Activated CD4-positive, alpha-beta T cell treated with anti-CD3 and anti-CD28 coated beads, Interleukin-2, amount 50 U/mL, for 24 hours (primary cell): Measurements from ENCODE around the gene PLAAT5.

Experiments used
- DNase-seq, 2 donors: peaks; one replicate each; pipeline ENCODE4 v3.0.0-alpha.2; 2020; ENCODE audit warnings: low read depth in 1 of 2, low spot score in 1 of 2

The PLAAT5 gene

DNA sequence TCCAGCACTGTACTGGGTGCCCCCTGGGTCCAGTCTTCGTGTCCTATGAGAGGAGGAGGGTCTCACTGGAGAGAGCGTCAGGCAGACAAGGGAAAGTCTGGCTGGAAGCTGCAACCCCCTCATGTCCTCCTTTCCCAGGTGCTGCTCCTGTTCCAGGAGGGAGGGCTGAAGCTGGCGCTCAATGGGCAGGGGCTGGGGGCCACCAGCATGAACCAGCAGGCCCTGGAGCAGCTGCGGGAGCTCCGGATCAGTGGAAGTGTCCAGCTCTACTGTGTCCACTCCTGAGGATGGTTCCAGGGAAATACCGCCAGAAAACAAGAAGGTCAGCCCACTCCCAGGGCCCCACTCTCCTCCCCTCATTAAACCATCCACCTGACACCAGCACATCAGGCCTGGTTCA is 25.1 kb upstream of the PLAAT5 start:
- DNase-seq, result no peak

DNA sequence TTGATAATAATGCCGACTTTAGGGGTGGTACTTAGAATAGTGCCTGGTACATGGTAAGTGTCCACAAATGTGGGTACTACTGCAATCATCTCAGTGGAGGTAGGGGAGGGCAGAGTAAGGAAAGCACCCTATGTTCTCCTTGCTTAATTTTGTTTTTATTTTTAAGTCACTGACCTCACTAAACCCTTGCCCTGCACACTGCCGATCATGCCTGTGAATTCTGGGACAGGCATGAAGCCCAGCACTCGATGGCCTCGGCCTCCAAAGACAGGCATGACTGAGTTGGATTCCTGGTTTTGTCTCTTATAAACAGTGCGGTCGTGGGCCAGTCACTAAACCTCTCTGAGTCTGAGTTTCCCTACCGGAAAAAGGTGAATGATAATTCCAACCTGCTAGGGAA is 21.8 kb upstream of the PLAAT5 start:
- no peak for DNase-seq

DNA sequence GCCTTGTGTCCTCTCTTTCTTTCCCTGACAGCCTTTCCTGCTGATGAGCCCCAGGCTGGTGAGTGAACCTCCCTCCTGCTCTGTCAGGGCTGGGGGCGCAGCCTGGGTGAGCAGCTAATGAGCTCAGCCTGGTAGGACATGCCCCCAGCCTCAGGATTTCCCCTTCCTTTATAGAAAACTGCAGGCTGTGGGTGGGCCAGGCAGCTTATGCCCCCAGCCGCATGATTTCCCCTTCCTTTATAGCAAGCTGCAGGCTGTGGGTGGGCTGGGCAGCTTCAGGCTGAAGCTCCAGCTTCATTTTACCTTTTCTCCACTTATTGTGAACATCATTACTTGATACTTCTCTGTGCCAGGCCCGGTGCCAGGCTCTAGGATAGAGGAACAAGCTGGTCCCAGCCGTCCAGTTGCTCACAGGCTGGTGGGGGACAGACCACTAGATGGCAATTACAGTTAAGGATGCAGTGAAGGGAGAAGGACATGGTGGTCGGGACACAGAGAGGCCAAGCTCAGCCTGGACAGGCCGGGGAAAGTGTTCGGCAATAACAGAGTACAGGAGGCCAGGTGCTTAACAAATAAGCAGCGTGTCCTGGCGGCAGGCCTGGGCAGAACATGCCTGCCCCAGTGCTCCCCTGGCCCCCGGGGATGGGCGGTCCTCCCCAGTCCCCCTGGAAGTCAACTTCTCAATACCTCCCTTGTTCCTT is 20.2 kb upstream of the PLAAT5 start:
- no peak for DNase-seq

- DNase-seq, result no peak
Measured at GRCh38 chr11:63510360-63511047, 19.5 kb upstream of the PLAAT5 start.

GRCh38 chr11:63508745-63509144 is 17.8 kb upstream of the PLAAT5 start:
- no peak for DNase-seq

DNA sequence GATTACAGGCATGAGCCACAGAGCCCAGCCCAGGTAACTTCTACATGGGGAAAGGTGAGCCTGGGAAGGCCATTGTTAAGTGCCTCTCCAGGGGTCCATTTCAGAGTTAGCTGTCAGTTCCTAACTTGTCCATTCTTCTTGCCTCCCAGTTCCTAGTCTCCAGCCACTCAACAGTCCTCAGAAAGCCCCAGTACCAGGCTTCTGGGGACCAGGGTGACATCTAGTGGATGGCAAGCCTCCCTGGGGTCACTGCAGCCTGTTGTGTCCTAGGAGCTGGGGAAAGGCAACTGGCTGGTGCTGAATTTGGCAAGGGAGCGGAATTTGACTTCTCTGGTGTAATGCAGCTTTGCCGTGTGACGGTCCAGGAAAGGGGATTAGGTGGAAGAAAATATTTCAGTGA is 17.0 kb upstream of the PLAAT5 start:
- DNase-seq, result no peak

GRCh38 chr11:63507511-63507910 is 16.5 kb upstream of the PLAAT5 start:
- DNase-seq, result no peak

- DNase-seq, result no peak
Measured at GRCh38 chr11:63506876-63507275, 15.9 kb upstream of the PLAAT5 start.

- DNase-seq, result no peak
Measured at GRCh38 chr11:63505857-63506528, 15.0 kb upstream of the PLAAT5 start, which contains the start of gene LGALS12. TSS of gene LGALS12 (plus strand) at chr11:63506084. CDS start at chr11:63506459, 375 bp downstream.

DNA sequence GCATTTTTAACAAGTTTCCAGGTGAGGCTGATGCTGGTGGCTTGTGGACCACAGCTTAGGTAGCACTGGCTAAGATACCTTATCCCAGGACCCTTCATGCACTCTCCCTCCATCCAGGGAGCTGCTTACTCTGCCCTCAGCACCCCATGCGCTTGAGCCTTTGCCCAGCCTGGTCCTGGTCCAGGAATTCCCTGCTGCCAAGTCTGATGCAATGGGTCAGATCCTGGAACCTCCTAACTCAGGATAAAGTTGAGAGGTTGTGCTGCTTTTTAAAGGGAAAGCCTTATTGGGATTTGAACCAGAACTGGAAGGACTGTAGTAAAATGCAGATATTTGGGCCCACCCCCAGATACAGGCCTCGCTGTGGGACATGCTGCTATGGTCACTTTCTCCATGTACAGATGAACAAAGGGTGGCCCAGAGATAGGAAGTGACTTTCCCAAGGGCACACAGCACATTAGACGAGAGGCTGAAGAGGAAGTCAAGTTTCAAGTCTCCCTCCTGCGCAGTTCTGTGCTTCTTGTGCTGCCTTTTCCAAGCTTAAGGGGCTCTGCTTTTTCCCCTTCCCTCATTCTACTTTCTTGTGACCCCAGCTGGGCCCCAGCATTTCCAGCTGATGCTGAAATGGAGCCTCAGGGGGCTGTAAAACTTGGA is 14.1 kb upstream of the PLAAT5 start:
- no peak for DNase-seq

- DNase-seq, result no peak
Measured at GRCh38 chr11:63504054-63504453, 13.1 kb upstream of the PLAAT5 start.

GRCh38 chr11:63503492-63503891 is 12.5 kb upstream of the PLAAT5 start:
- DNase-seq, result no peak

- no peak for DNase-seq
Measured at GRCh38 chr11:63502252-63502820, 11.4 kb upstream of the PLAAT5 start.

- DNase-seq, result no peak
Measured at GRCh38 chr11:63501236-63501635, 10.3 kb upstream of the PLAAT5 start.

- no peak for DNase-seq
Measured at GRCh38 chr11:63499874-63500273, 8.9 kb upstream of the PLAAT5 start.

GRCh38 chr11:63494975-63495374 is 4.0 kb upstream of the PLAAT5 start:
- no peak for DNase-seq

GRCh38 chr11:63493127-63493526 is 2.2 kb upstream of the PLAAT5 start:
- DNase-seq, result no peak

- no peak for DNase-seq
Measured at GRCh38 chr11:63492441-63492840, 1.5 kb upstream of the PLAAT5 start.

DNA sequence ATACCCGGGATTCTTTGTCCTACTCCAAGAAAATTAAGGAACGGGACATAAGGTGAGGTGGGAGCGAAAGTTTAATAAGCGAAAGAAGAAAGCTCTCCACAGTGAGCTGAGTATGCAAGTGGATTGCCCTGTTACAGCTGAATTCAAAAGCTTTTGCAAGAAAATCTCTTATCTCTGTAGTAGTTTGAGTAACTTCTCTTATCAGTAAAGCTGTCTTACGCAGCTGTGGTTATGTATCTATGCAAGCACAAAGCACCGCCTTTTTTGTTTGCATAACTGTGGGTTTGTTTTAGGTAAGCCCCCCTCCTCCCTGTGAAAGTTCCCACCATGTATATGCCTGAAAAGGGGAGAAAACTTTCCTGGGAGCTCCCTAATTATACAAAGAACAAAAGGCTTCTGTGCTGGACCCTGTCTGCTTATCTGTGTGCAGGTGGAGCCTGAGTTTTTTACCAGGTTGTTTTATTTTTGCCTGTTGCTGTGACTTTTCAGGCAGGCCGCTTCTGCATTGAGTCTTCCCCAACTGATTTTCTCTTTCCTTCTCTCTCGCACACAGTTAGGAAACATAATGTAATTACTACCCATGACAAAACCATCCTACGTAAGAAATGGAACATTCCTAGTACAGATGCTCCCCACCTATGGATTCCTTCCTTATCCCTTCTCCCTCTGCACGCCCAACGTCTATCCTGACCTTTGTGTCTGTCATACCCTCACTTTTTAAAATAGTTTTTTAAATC is 837 bp upstream of the PLAAT5 start:
- DNase-seq, result no peak

- no peak for DNase-seq
Measured at GRCh38 chr11:63491240-63491587, 247 bp upstream of the PLAAT5 start.

DNA sequence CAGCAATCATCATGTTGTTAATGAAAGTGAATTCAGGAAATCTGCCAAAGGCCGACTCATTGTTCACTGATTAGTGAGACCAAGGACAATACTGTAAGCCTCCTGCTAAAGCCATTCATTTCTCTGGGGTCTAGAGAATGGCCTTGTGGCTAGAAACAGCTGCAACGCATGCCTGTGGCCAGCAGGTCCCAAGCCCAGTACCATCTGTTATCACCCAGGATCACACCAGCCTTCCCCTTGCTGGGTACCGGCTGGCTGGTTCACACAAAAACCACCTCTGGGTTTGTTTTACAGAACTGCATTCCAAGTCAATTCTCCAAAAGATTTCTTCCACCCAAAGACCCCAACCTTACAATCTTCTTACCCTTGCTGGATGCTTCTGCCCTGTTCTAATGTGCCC is 1.1 kb downstream of the PLAAT5 start:
- DNase-seq, result no peak
